ENCODE data around the gene SF3B1. TPM values are rescaled to one million over a fixed set of nuclear protein-coding genes. Genes with fewer than 3 reads are reported as not detected.

Gene SF3B1
- total RNA-seq, 1 donor, result 253 TPM

DNA sequence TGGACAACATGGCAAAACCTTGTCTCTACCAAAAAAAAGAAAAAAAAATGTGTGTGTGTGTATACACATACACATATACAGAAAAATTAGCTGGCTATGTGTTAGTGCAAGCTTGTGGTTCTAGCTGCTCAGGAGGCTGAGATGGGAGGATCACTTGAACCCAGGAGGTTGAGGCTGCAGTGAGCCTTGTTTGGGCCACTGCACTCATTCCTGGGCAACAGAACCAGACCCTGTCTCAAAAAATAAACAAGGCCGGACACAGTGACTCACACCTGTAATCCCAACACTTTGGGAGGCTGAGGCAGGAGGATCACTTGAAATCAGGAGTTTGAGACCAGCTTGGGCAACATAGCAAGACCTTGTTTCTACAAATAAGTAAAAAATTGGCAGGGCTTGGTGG lies 20.6 kb upstream of the SF3B1 start:
- peaks cover 65% of the 10 kb centered on the region for H3K79me2 ChIP-seq (ENCODE audit: insufficient read depth, low read length)
- no peaks in the 10 kb centered on the region for H3K27me3 ChIP-seq (ENCODE audit: insufficient read depth, low read length)
- H4K20me1 ChIP-seq (ENCODE audit: insufficient read depth, low read length), result peaks cover 45% of the 10 kb centered on the region
- H3K4me1 ChIP-seq (ENCODE audit: insufficient read depth, low read length), result peaks cover 13% of the 10 kb centered on the region
- no peak overlapping the region for H2AFZ ChIP-seq (ENCODE audit: low read length)
- peak overlapping the region; percentile 10 for H3K27ac ChIP-seq (ENCODE audit: low read depth, low read length)
- H3K4me2 ChIP-seq (ENCODE audit: insufficient read depth, low read length), result peak overlapping the region; percentile 91
- H3K36me3 ChIP-seq (ENCODE audit: insufficient read depth, low read length), result peaks cover 17% of the 10 kb centered on the region
- TF ChIP-seq, protein P1, sequence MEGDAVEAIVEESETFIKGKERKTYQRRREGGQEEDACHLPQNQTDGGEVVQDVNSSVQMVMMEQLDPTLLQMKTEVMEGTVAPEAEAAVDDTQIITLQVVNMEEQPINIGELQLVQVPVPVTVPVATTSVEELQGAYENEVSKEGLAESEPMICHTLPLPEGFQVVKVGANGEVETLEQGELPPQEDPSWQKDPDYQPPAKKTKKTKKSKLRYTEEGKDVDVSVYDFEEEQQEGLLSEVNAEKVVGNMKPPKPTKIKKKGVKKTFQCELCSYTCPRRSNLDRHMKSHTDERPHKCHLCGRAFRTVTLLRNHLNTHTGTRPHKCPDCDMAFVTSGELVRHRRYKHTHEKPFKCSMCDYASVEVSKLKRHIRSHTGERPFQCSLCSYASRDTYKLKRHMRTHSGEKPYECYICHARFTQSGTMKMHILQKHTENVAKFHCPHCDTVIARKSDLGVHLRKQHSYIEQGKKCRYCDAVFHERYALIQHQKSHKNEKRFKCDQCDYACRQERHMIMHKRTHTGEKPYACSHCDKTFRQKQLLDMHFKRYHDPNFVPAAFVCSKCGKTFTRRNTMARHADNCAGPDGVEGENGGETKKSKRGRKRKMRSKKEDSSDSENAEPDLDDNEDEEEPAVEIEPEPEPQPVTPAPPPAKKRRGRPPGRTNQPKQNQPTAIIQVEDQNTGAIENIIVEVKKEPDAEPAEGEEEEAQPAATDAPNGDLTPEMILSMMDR (IDR thresholded peaks at IDR 0.05; ENCODE audit: extremely low read depth, low read depth, low read length), result no peak
- H3K4me3 ChIP-seq (ENCODE audit: insufficient read depth, low read length), result peak overlapping the region; percentile 28
- no peak for DNase-seq (ENCODE audit: insufficient read length, low spot score, missing footprints)
- no peaks in the 10 kb centered on the region for H3K9me3 ChIP-seq (ENCODE audit: low read depth, low read length)

GRCh38 chr2:197454923-197455322 lies 20.1 kb upstream of the SF3B1 start:
- Histone ChIP-seq H3K36me3 (ENCODE audit: insufficient read depth, low read length) (peaks cover 12% of the 10 kb centered on the region), H3K27ac (ENCODE audit: low read depth, low read length) (peak overlapping the region; percentile 100)

GRCh38 chr2:197453914-197454398 lies 19.1 kb upstream of the SF3B1 start:
- Histone ChIP-seq H2AFZ (ENCODE audit: low read length) (no peak overlapping the region), H3K79me2 (ENCODE audit: insufficient read depth, low read length) (peaks cover 50% of the 10 kb centered on the region), H3K27ac (ENCODE audit: low read depth, low read length) (peak overlapping the region; percentile 100), H3K36me3 (ENCODE audit: insufficient read depth, low read length) (peaks cover 4% of the 10 kb centered on the region), H3K9me3 (ENCODE audit: low read depth, low read length) (no peaks in the 10 kb centered on the region), H3K27me3 (ENCODE audit: insufficient read depth, low read length) (no peaks in the 10 kb centered on the region), H3K4me2 (ENCODE audit: insufficient read depth, low read length) (peak overlapping the region; percentile 91), H3K4me1 (ENCODE audit: insufficient read depth, low read length) (peaks cover 13% of the 10 kb centered on the region), H4K20me1 (ENCODE audit: insufficient read depth, low read length) (peaks cover 31% of the 10 kb centered on the region), H3K4me3 (ENCODE audit: insufficient read depth, low read length) (peak overlapping the region; percentile 93)
- TF ChIP-seq, protein P1 (IDR thresholded peaks at IDR 0.05; ENCODE audit: extremely low read depth, low read depth, low read length), result no peak
- peak; percentile 90 for DNase-seq (ENCODE audit: insufficient read length, low spot score, missing footprints)

More at GRCh38 chr2:197454923-197455322, 20.1 kb upstream of the SF3B1 start:
- no peak overlapping the region for H2AFZ ChIP-seq (ENCODE audit: low read length)
- peak overlapping the region; percentile 93 for H3K4me3 ChIP-seq (ENCODE audit: insufficient read depth, low read length)
- DNase-seq (ENCODE audit: insufficient read length, low spot score, missing footprints), result no peak
- peaks cover 60% of the 10 kb centered on the region for H3K79me2 ChIP-seq (ENCODE audit: insufficient read depth, low read length)
- H3K4me2 ChIP-seq (ENCODE audit: insufficient read depth, low read length), result peak overlapping the region; percentile 91
- no peaks in the 10 kb centered on the region for H3K27me3 ChIP-seq (ENCODE audit: insufficient read depth, low read length)
- no peaks in the 10 kb centered on the region for H3K9me3 ChIP-seq (ENCODE audit: low read depth, low read length)
- TF ChIP-seq, protein P1 (IDR thresholded peaks at IDR 0.05; ENCODE audit: extremely low read depth, low read depth, low read length), result no peak
- H4K20me1 ChIP-seq (ENCODE audit: insufficient read depth, low read length), result peaks cover 40% of the 10 kb centered on the region
- H3K4me1 ChIP-seq (ENCODE audit: insufficient read depth, low read length), result peaks cover 13% of the 10 kb centered on the region

DNA sequence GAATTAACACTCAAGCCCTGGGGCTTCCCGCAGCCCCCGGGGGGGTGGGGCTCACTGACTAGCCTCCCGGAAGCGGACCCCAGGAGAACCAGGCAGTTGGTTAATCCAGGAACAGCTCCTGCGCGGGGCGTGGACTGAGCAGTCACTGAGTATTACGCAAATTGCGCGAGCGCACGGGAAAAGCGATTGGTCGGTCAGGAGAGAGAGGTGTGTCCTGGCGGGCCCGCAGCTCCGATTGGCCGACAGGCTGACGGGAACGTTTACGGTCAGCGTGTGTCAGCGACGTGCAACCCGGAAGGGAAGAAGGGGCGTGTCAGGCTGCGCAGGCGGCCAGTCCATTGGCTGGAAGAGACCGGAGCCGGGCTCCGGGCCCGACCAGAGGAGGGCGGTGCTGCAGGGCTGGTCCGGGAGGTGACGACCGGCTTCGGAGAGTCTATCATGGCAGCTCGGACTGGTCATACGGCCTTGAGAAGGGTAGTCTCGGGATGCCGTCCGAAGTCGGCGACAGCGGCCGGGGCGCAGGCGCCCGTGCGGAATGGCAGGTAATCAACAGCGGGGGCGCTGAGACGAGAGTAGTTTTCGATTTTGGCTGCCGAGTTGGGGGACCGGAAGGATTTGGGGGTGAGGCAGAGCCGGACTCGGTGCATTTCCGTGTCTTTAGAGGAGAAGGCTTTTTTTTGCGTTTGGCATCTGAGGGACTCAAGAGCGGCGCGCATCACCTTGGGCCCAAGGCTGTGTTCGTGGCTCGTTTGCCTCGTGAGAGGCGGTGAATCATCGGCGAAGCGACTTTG lies 18.5 kb upstream of the SF3B1 start, which contains the start of gene COQ10B:
TSS of gene COQ10B (plus strand) at position 430 of the 791 bp plus-strand sequence. CDS start at position 439, 9 bp downstream.
- peak within 1 kb of the TSS; percentile 93 for H3K4me3 ChIP-seq (ENCODE audit: insufficient read depth, low read length)
- H3K79me2 ChIP-seq (ENCODE audit: insufficient read depth, low read length), result peaks cover 45% of the 10 kb centered on the region
- H3K9me3 ChIP-seq (ENCODE audit: low read depth, low read length), result no peaks in the 10 kb centered on the region
- H3K4me1 ChIP-seq (ENCODE audit: insufficient read depth, low read length), result peaks cover 13% of the 10 kb centered on the region
- peaks cover 29% of the 10 kb centered on the region for H4K20me1 ChIP-seq (ENCODE audit: insufficient read depth, low read length)
- peak; percentile 99 for DNase-seq (ENCODE audit: insufficient read length, low spot score, missing footprints)
- peak within 1 kb of the TSS; percentile 85 for H2AFZ ChIP-seq (ENCODE audit: low read length)
- peaks cover 3% of the 10 kb centered on the region for H3K36me3 ChIP-seq (ENCODE audit: insufficient read depth, low read length)
- TF ChIP-seq, protein P1 (IDR thresholded peaks at IDR 0.05; ENCODE audit: extremely low read depth, low read depth, low read length), result peak; percentile 17
- H3K27me3 ChIP-seq (ENCODE audit: insufficient read depth, low read length), result no peaks in the 10 kb centered on the region
- H3K4me2 ChIP-seq (ENCODE audit: insufficient read depth, low read length), result peak within 1 kb of the TSS; percentile 97
- H3K27ac ChIP-seq (ENCODE audit: low read depth, low read length), result peak within 1 kb of the TSS; percentile 100

Data from osteoblast (primary cell).